Measurements from ENCODE around the gene ASAP3.
"Not testable (repeated sequence)": the region's sequence is repeated elsewhere in the genome, so short reads cannot be mapped to it uniquely, and the experiment has no call there.

ASAP3 gene

GRCh38 chr1:23393706-23394105, 90.3 kb downstream of the ASAP3 start:
- DNase-seq: no peak

- no peak for DNase-seq
Observed at GRCh38 chr1:23392125-23392855, 91.7 kb downstream of the ASAP3 start.

- no peak for DNase-seq
Observed at GRCh38 chr1:23389837-23390321, 94.1 kb downstream of the ASAP3 start.

GRCh38 chr1:23387494-23387893, 96.5 kb downstream of the ASAP3 start:
- no peak for DNase-seq

GRCh38 chr1:23385119-23385621, 98.8 kb downstream of the ASAP3 start:
- no peak for DNase-seq

- DNase-seq: no peak
Observed at GRCh38 chr1:23384312-23385058, 99.5 kb downstream of the ASAP3 start.

GRCh38 chr1:23383577-23384311, 100.2 kb downstream of the ASAP3 start:
- DNase-seq: no peak

GRCh38 chr1:23381233-23381885, 102.6 kb downstream of the ASAP3 start:
- no peak for DNase-seq

- no peak for DNase-seq
Observed at GRCh38 chr1:23380719-23381118, 103.3 kb downstream of the ASAP3 start.

GRCh38 chr1:23380236-23380635, 103.7 kb downstream of the ASAP3 start:
- not testable (repeated sequence) for DNase-seq
